ENCODE measurements around the gene WDR70.
"Not testable (repeated sequence)": the region's sequence is repeated elsewhere in the genome, so short reads cannot be mapped to it uniquely, and the experiment has no call there.

WDR70 gene

DNA sequence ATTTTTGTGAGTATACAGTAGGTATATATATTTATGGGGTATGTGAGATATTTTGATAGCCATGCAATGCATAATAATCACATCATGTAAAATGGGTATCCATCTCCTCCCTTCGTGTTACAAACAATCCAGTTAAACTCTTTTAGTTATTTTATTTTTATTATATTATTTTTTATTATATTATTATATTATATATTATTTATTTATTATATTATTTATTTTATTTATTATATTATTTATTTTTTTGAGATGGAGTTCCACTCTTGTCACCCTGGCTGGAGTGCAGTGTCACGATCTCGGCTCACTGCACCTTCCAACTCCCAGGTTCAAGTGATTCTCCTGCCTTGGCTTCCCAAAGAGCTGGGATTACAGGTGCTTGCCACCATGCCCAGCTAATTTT is 138.6 kb downstream of the WDR70 start:
- DNase-seq (ENCODE audit: low spot score) = no peak

DNA sequence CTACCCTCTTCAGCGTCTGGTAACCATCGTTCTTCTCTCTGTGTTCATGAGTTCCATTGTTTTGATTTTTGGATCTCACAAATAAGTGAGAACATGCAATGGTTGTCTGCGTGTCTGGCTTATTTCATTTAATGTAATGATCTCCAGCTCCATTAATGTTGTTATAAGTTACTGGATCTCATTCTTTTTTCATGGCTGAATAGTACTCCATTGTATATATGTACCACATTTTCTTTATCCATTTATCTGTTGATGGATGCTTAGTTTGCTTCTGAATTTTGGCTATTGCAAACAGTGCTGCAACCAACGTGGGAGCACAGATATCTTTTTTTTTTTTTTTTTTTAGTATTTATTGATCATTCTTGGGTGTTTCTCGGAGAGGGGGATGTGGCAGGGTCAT is 139.2 kb downstream of the WDR70 start:
- DNase-seq (ENCODE audit: low spot score) = not testable (repeated sequence)

DNA sequence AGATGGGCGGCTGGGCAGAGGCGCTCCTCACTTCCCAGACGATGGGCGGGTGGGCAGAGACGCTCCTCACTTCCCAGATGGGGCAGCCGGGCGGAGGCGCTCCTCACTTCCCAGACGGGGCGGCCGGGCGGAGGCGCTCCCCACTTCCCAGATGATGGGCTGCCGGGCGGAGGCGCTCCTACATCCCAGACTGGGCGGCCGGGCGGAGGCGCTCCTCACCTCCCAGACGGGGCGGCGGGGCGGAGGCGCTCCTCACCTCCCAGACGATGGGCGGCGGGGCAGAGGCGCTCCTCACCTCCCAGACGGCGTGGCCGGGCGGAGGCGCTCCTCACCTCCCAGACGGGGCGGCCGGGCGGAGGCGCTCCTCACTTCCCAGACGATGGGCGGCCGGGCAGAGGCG is 140.2 kb downstream of the WDR70 start:
- DNase-seq (ENCODE audit: low spot score) = no peak

DNA sequence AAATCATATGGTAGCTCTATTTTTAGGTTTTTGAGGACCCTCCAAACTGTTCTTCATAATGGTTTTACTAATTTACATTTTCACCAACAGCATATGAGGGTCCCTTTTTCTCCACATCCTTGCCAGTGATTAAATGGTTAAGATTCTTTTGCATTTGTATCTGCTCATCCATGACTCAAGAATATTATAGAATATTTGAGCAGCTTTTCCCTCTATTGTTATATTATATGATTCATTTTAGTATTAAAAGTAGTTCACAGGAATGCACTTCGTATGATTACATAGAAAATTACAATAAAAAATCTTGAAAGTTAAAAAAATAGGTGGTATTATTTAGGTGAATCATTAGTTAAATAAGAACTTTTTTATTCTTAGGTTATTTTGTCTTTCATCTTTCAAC is 140.7 kb downstream of the WDR70 start:
- DNase-seq (ENCODE audit: low spot score) = no peak

DNA sequence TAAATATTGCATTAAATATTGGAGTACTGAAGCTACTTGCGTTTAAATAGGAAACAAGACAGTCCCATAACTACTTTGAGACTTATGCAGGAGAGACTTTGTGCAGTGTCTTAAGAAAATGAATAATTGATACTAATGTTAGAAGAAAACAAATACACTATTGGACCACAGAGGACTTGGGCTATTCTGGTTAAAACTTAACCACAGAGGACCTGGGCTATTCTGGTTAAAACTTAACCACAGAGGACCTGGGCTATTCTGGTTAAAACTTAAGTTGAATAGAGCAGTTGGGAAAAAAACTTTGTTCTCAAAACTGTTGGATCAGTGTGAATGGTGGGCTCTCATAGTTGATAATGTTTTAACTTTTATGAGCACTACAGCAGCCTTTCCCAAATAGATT is 141.7 kb downstream of the WDR70 start:
- DNase-seq (ENCODE audit: low spot score) = no peak

DNA sequence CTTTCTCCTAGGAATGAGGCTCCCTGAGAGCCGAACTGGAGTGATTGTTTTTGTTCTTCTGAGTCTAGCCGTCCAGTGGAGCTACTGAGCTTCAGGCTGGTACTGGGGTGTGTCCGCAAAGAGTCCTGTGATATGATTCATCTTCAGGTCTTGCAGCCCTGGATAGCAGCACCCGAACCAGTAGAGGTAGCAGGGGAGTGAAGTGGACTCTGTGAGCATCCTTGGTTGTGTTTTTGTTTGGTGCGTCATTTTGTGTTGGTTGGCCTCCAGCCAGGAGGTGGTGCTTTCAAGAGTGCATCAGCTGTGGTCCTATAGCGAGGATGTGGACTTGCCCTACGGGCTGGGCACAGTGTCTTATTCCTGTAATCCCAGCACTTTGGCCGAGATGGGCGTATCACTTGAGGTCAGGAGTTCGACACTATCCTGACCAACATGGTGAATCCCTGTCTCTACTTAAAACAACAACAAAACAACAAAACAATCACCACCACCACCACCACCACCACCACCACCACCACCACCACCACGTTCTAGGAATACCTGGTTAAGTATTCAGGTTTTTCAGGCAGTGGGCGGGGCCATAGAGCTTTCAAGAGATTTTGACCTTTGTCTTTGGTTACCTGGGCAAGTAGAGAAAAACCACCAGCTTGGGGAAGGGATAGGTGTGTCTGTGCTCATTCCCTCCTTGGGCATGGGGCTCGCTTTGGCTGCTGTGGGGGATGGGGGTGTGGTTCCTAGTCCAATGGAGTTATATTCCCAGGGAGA is 154.0 kb downstream of the WDR70 start:
- DNase-seq (ENCODE audit: low spot score) = no peak

DNA sequence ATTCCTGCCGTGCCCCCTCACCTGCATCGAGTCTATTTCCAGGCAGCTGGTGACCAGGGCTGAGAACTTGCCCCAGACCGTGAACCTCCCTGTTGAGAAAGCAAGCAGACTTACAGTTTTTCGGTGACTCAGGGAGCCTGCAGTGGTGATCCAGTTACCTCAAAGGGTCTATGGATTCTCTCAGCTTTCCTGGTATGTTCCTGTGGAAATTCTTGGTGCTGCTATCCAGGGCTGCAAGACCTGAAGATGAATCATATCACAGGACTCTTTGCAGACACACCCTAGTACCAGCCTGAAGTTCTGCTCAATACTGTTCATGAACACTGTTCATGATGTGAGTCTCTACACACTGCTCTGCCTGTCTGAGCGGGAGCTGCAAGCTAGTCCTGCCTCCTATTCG is 154.7 kb downstream of the WDR70 start:
- DNase-seq (ENCODE audit: low spot score) = no peak

DNA sequence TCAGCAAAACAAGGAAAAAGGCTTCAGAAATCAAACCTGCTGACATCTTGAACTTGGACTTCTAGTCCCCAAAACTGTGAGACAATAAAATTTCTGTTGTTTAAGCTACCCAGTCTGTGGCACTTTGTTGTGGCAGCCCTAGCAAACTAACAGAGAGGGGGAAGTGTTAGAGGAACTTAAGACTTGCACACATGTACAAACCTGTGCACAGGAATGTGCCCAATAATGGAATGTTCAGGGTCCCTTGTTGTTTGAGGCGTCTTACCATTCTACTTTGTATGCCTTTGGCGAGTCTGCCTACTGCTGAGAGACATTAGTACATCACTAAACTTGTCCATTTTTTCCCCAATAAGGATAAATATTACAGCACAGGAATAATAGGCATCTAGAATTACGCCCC is 160.3 kb downstream of the WDR70 start:
- DNase-seq (ENCODE audit: low spot score) = no peak

DNA sequence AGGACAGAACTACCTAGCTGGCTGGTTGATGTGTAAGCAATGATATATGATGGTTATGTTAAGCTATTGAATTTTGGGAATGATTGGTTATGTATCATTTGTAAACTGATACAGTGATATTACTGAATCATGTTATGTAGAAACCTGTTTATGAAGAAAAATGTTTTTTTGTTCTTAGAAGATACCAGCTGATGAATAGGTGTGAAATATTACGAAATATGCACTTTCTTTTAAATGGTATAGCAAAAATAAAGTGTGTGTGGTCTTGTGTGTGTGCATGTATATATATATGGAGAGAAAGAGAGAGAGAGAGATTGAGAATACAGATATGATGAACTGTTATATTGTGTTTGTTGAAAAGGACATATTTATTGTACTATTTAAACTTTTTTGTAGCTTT is 164.1 kb downstream of the WDR70 start:
- no peak for DNase-seq (ENCODE audit: low spot score)

DNA sequence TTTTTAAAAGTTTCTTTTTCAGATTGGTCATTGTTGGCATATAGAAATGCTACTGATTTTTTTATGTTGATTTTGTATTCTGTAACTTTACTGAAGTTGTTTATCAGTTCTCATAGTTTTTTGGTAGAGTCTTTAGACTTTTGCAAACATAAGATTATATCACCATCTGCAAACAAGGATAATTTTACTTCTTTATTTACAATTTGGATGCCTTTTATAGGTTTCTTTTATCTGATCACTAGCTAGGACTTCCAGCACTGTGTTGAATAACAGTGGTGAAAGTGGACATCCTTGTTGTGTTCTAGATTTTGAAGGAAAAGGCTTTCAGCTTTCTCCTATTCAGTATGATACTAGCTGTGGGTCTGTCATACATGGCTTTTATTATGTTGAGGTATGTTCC is 170.3 kb downstream of the WDR70 start:
- DNase-seq (ENCODE audit: low spot score) = no peak

DNA sequence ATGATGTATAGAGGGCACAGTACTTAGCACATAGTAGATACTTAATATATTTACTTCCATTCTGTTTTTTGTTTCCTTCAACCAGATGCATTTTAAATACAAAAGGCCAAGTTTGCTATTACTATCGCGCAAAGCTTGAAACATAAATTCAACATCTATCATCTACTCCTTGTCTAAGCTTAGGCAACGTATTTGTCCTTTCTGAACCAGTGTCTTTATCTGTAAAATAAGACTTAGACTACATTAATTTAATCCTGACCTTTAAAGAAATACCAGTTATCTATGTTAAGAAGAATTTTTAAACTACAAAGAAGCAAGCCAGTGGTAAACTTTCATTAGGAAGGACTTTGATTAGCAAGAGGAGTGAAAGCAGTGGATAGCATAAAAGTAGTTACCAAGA is 173.0 kb downstream of the WDR70 start:
- no peak for DNase-seq (ENCODE audit: low spot score)

DNA sequence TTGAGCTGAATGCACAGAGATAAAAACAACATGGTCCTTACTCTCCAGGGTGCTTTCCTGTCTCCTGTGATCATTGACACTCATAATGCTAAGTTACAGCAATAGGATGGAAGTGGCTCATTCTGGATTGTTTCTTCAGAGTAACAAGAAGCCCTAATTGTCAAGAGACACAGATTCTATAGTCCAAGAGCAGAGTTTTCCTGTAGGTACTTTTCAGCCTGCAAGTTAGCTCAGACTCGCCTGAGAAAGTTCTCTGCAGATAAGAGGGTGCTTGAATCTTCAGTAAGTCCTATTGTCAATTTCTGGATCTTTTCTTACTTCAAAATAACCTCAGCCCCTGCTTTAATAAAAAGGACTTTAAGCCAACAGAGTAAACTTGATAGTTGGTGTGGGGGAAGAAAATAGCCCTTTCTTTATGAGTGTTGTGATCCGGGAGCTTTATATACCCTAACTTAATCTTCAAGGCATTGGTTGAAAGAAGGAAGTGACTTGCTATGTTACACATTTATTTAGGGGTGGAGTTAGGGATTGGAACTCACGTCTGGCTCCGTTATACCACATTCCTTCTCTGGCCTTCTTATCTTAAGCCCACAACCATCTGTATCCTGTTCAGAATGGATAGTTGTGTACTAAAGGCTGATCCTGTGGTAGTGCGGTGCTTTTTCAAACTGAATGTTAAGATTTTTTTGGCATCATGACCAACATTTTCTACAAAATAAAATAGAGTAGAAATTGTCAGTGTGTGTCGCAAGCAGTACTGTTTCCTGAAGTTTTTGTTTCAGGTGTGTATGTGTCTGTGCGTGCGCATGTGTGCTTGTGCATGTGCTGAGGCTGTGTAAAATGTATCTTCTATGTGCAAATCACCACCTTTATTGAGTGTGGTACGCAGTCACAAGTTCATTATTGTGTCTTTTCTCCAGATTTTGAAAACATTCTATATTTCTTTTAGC is 173.9 kb downstream of the WDR70 start:
- DNase-seq (ENCODE audit: low spot score) = peak; percentile 87

DNA sequence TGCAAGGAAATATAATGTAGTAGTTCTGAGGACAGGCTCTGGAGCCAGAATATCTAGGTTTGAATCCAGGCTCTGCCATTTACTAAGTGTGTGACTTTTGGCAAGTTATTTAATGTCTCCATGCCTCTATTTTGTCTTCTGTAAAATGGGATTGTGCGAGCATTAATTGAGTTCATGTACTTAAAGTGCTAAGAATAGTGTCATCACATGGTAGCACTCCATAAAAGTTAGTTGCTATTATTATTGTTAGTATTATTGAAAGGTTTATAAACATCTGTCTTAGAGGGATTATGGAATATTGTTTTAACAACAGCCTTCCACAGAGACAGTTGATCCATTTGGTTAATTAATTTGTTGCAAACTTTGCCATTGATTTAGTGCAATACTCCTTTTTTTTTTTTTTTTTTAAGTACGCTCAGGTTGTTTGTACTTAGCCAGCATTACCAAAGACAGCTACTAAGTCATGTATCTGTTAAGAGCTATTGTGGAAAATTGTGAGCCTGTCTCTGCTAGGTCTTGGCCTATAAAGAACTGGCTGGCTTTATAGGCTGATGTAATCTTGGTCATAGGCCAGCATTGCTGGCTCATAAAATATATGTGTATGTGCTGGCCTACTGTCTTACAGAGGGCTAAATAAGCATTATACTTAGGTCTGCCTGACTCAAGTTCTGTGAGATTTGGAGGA is 174.7 kb downstream of the WDR70 start:
- DNase-seq (ENCODE audit: low spot score) = no peak

DNA sequence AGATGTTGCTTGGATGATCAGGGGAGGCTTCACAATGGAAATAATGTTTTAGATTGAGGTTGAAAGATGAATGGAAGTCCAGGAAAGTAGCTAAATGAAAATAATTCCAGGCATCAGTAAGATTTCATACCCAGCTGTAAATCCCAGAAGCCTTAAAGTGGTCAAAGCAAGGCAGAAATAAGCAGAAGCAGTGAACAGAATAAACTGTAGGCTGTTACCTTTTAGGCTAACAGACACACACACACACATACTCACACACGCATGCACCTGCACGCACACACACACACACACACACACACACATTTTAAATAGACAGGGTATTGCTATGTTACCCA is 175.3 kb downstream of the WDR70 start:
- no peak for DNase-seq (ENCODE audit: low spot score)

DNA sequence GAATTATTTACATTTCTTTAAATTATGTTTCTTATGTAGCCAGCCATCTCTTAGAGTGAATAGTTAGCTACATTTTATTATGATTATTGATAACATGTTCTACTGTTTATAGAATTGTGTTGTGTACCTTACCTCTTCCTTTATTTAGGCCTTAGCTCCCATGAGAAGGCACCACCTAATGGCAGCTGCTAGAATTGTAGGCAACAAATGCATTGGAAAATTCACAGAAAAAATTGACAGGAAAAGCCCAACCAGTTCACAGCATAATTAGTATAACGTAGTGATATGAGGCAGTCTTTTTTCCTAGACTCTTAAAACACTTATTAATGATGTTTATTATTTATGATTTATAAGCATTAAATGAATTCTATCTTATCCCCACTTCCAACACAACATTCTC is 175.8 kb downstream of the WDR70 start:
- peak; percentile 15 for DNase-seq (ENCODE audit: low spot score)

DNA sequence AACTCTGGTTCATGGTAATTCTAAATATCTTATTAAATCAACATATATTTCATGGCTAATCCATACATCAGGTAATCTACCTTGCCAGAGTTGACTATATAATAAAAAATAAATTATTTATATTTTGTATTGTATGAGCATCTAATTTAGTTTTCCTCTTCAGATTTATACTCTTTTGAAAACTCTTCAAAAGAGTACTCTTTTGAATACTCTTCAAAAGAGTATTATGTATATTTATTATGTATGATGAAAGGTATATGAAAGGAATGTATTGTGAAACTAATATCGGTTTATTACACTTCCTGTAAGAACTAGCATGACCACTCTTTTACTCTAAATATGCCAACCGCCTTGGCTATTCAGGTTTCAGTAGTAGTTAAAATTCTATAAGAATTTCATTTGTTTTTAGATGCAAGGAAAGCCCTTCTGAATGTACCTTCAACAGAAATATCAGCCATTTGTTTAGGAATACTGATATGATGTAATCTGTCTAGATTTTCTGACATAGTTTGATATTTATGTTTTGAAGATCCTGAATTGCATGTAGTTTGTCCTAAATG is 178.7 kb downstream of the WDR70 start:
- no peak for DNase-seq (ENCODE audit: low spot score)

DNA sequence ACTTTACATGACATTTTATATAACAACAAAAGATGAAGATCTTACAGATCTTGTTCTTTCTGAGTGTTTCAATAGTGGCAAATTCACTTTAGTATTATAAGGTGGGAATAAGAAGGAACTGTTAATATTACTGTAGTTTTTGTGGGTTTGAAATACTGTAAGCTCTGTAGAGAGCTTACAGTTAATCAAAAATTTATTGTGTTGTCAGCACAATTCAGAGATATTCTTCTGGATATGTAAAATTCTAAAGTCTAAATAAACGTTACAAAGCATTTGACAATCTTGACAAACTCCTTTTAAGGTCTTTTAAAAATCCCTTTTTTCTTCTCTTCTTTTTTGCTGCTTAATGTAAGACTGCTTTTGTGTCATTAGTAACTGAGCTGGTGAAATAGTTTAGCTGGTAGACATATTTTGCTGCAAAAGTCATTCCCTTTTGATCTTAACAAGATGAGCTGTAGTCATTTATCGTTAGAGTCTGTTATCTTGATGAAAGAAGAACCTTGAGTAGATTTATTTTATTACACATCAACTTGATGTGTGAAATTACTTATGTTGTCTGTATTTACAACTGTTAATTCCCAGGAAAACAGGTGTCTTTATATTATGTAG is 186.0 kb downstream of the WDR70 start:
- no peak for DNase-seq (ENCODE audit: low spot score)

DNA sequence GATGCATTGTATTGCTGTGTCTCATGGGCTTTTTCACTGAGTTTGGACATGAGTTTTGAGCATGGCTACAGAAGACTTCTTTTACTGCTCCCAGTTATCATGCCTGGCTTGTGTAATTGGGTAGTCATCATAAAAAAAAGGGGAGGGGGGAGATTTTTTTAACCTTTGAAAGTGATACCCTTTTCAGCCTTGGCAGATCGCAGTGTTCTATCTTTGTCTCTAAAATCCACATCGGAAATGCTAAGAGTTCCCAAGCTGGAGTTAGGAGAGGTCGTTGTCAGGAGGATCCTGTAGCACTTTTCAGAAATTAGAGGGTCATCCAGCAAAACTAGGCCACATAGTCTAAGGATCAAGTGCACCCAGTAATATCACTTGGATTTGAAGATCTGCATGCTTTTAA is 188.4 kb downstream of the WDR70 start:
- no peak for DNase-seq (ENCODE audit: low spot score)

DNA sequence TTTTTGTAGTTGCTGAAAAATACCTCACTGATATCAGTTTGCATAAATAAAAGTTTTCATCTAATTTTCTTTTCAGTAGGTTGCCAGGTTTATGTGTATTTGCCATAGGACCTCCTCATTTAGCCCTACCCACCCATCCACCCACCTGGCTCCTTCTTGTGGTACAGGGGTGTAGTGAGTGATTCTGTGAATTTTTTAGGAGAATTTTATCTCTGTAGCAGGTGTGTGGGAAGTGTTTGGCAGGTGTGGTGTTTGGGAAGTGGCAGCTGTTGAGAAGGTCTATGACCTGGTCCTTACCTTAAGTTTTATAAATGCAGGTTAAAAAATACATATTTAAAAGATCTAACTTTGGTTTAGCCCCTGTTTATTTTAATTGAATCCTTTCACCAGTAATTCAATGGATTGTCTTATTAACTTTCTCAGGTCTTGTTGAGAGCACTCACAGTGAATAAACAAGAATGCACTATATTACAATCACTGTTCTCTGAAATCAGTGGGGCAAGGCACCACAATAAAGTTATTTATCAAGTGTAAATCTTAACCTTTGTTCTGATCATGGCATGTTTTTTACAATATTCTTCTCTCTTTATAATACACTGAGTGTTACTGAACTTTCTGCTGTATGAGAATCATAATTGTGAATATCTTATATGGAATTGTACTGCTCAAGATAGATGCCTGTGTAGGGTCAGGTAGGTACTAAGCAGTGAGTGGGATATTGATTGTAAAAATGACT is 189.1 kb downstream of the WDR70 start:
- no peak for DNase-seq (ENCODE audit: low spot score)

DNA sequence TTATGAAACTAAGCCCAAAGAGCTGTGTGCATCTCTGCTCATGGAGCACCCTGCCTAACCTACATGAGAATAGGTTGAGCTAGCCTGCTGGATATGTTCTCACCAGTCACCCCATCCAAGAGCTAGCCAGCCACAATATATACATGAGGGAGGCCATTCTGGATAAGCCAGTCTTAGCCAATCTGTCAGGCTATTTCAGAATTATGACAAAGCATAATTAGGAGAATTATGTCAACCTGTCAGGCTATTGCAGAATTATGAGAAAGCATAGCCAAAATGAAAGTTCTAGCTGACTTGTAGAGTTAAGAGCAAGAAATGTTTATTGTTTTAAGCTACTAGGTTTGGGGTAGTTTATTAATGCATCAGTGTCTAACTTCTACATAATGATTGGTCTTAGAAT is 189.8 kb downstream of the WDR70 start:
- no peak for DNase-seq (ENCODE audit: low spot score)

DNA sequence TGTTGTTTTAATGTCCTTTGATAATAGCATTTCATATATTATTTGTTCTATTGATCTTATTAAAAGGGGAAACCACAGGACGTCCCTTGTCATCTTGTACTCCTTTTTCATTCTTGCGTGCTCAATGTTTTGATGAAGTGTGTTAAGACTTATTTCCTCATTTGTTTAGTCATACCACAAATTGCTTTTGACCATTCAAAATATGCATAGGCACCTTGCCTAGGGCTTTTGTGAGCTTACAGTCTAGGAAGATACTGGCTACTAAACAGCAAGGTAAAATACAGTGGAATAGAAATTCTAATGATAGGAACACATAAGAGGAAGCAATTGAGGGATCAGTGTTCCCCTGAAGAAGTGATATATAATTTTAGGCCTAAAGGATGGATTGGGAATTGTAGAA is 190.3 kb downstream of the WDR70 start:
- no peak for DNase-seq (ENCODE audit: low spot score)
